HFFc6 (cell line): ENCODE data around the gene CAPZA1. TPM values are rescaled to one million over a fixed set of nuclear protein-coding genes. Genes with fewer than 3 reads are reported as not detected.
A peak's percentile ranks its signal among the peaks of the same experiment; 100 is the strongest.

Source experiments
- DNase-seq: peaks from one replicate; pipeline ENCODE4 v3.0.0-alpha.2; 2018
- H3K27ac Mint-ChIP-seq: 2 replicates; pipeline ENCODE4 v1.8.0; 2020; ENCODE audit warnings: mild to moderate bottlenecking, mixed read lengths
- H3K27me3 Mint-ChIP-seq: 2 replicates; pipeline ENCODE4 v1.8.0; 2021; ENCODE audit warnings: mild to moderate bottlenecking, moderate library complexity, mixed read lengths; ENCODE audit not compliant: insufficient read depth
- H3K36me3 Mint-ChIP-seq: 2 replicates; pipeline ENCODE4 v1.8.0; 2021; ENCODE audit warnings: low read depth, mixed read lengths
- H3K4me1 Mint-ChIP-seq: 2 replicates; pipeline ENCODE4 v1.8.0; 2020; ENCODE audit warnings: low read depth, mixed read lengths
- H3K4me3 Mint-ChIP-seq: 2 replicates; pipeline ENCODE4 v1.8.0; 2020; ENCODE audit warnings: mild to moderate bottlenecking, moderate library complexity, mixed read lengths
- H3K9me3 Mint-ChIP-seq: 2 replicates; pipeline ENCODE4 v1.8.0; 2020; ENCODE audit warnings: mild to moderate bottlenecking, mixed read lengths
- total RNA-seq, 6 experiments: library from RNA; stranded (reverse); fragmentation: NEBNext Ultra II Directional; extraction: Animal tissue kit (Norgen Biotek cat#: 25700); gene quantifications; 2 replicates in 1 of 6; 3 replicates in 5 of 6; pipeline ENCODE4 v1.2.3, GENCODE V29; 2021
- TF ChIP-seq, protein P1 (sequence below): fragments of 200-600 bp; sonication (generic); IDR thresholded peaks from 2 replicates; pipeline ENCODE4 v1.5.0; 2021; ENCODE audit warnings: antibody characterized with exemption, mild to moderate bottlenecking

Gene CAPZA1
- total RNA-seq, 6 experiments from 2014 or later = 230 to 293 (median 265) TPM

DNA sequence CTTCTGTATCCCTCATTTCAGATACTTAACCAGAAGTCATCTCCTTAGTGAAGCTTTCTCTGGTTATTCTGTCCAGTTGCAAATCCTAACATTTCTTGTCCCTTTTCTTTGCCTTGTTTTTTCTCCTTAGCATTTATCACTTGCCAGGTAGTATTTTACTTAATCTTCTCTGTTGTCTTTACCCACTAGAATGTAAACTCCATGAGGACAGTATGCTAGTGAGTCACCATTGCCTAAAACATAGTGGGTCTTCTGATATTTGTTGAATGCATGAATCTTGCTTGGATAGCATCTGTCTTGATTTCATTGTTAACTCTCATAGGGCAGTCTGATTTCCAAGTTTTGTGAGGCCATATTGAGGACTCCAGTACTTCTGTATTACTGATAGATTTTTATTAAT is 9.6 kb downstream of the CAPZA1 start:
- Mint-ChIP-seq H3K4me1 (peaks cover 59% of the 10 kb centered on the region), H3K36me3 (peaks cover 39% of the 10 kb centered on the region), H3K4me3 (no peak overlapping the region), H3K9me3 (no peaks in the 10 kb centered on the region), H3K27me3 (no peaks in the 10 kb centered on the region; the same call in 1 of the 2 replicates), H3K27ac (no peak overlapping the region)
- DNase-seq = no peak
- TF ChIP-seq, protein P1, sequence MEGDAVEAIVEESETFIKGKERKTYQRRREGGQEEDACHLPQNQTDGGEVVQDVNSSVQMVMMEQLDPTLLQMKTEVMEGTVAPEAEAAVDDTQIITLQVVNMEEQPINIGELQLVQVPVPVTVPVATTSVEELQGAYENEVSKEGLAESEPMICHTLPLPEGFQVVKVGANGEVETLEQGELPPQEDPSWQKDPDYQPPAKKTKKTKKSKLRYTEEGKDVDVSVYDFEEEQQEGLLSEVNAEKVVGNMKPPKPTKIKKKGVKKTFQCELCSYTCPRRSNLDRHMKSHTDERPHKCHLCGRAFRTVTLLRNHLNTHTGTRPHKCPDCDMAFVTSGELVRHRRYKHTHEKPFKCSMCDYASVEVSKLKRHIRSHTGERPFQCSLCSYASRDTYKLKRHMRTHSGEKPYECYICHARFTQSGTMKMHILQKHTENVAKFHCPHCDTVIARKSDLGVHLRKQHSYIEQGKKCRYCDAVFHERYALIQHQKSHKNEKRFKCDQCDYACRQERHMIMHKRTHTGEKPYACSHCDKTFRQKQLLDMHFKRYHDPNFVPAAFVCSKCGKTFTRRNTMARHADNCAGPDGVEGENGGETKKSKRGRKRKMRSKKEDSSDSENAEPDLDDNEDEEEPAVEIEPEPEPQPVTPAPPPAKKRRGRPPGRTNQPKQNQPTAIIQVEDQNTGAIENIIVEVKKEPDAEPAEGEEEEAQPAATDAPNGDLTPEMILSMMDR = no peak

DNA sequence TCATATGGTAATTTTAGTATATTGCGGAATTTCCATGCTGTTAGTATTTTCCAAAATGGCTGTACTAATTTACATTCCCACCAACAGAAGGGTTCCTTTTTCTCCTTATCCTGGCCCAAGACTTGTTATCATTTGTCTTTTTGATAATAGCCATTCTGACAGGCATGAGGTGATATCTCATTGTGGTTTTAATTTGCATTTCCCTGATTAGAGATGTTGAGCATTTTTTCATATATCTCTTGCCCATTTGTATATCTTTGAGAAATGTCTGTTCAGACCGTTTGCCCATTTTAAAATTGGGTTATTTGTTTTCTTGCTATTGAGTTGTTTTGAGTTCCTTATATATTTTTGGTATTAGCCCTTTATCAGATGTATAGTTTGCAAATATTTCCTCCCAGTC is 14.0 kb downstream of the CAPZA1 start:
- no peak for DNase-seq
- H3K36me3 Mint-ChIP-seq = peaks cover 19% of the 10 kb centered on the region
- TF ChIP-seq, protein P1 = no peak
- H3K27ac Mint-ChIP-seq = no peak overlapping the region
- no peaks in the 10 kb centered on the region; the same call in 1 of the 2 replicates for H3K27me3 Mint-ChIP-seq
- H3K4me1 Mint-ChIP-seq = peaks cover 65% of the 10 kb centered on the region
- H3K9me3 Mint-ChIP-seq = no peaks in the 10 kb centered on the region
- no peak overlapping the region for H3K4me3 Mint-ChIP-seq

DNA sequence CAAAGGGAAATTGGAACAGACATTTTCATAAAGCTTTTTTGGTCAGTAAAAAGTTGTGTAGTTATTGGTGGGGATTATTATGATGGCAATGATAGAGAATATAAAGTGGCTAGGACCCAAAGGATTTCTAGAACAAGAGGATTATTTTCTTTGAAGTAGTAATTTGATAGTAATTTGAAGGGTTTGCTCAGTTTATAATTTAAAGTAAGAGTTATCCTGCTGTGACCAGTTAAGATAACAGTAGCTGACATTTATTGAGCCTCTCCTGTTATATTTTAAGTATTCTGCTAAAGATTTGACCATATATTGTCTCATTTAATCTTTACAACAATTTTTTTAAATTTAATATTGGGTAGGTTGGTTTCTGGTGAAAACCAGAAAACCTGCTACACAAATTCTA is 14.7 kb downstream of the CAPZA1 start:
- Mint-ChIP-seq H3K27ac (peak overlapping the region; percentile 8; the same call in 1 of the 2 replicates), H3K27me3 (no peaks in the 10 kb centered on the region; the same call in 1 of the 2 replicates), H3K36me3 (peaks cover 13% of the 10 kb centered on the region), H3K9me3 (no peaks in the 10 kb centered on the region), H3K4me1 (peaks cover 62% of the 10 kb centered on the region), H3K4me3 (no peak overlapping the region)
- no peak for DNase-seq
- TF ChIP-seq, protein P1 = no peak

DNA sequence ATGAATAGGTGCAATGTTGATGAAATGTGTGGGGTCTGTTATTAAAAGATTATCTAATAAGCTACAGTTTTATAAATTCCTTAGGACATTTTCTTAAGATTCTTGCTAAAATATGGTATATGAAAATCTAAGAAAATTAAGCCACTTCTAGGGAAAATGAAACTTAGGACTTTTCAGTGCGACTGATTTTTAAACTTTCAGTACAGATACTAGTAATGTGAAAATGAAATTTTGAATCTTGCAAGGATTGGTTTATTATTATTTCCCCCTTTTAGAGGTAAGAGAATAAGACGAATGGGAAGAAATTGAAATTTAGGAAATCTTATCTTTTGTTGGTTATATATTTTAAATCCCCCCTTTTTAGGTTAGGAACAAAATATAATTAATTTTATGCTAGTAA is 16.4 kb downstream of the CAPZA1 start:
- H3K27me3 Mint-ChIP-seq = peaks cover 1% of the 10 kb centered on the region; the same call in 1 of the 2 replicates
- H3K4me1 Mint-ChIP-seq = peaks cover 62% of the 10 kb centered on the region
- H3K27ac Mint-ChIP-seq = peak overlapping the region; percentile 60
- DNase-seq = no peak
- TF ChIP-seq, protein P1 = no peak
- H3K9me3 Mint-ChIP-seq = no peaks in the 10 kb centered on the region
- peaks cover 7% of the 10 kb centered on the region; the same call in 1 of the 2 replicates for H3K36me3 Mint-ChIP-seq
- H3K4me3 Mint-ChIP-seq = no peak overlapping the region

DNA sequence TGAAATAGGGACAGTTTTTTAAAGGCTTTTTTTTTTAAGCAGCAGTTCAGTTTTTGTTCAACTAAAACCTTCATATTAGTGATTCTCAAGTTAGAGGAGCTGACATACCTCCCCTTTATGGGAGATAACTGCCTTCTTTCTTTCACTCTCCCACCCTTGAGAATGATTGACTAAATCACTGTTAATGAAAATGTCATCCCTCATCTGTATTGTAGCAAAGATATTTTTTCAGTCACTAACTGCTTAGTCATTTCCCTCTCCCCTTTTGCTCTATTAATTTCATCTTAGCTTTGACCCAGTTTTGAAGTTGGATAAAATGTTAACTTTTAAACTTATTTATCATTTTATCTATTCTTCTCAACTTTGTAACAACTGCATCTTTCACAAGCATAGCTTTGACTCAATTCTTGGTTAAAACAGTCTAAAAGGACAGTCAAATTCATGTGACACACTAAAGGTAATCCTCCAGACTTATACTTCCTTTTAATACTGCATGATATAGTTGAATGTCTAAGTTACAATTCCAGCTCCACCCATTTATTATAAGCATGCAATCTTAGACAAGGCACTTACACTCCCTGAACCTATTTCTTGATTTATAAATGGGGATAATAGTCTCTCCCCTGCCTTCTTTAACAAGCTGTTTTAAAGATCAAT is 17.1 kb downstream of the CAPZA1 start:
- peaks cover 7% of the 10 kb centered on the region; the same call in 1 of the 2 replicates for H3K36me3 Mint-ChIP-seq
- H3K4me1 Mint-ChIP-seq = peaks cover 62% of the 10 kb centered on the region
- TF ChIP-seq, protein P1 = no peak
- peaks cover 1% of the 10 kb centered on the region; the same call in 1 of the 2 replicates for H3K27me3 Mint-ChIP-seq
- H3K4me3 Mint-ChIP-seq = peak overlapping the region; percentile 48
- no peaks in the 10 kb centered on the region for H3K9me3 Mint-ChIP-seq
- no peak for DNase-seq
- H3K27ac Mint-ChIP-seq = peak overlapping the region; percentile 70
